ENCODE measurements around the gene ASIP. TPM values are rescaled to one million over a fixed set of nuclear protein-coding genes. Genes with fewer than 3 reads are reported as not detected.
"Not testable (repeated sequence)": the region's sequence is repeated elsewhere in the genome, so short reads cannot be mapped to it uniquely, and the experiment has no call there.

Gene ASIP
- total RNA-seq, 1 donor from 2014 or later, result not detected

GRCh38 chr20:34242879-34243278, 1.7 kb downstream of the ASIP start:
- DNase-seq (ENCODE audit: low spot score), result no peak

GRCh38 chr20:34243377-34243776, 2.2 kb downstream of the ASIP start:
- no peak for DNase-seq (ENCODE audit: low spot score)

- no peak for DNase-seq (ENCODE audit: low spot score)
These were observed 5.0 kb downstream of the ASIP start for GRCh38 chr20:34246126-34246626.

- DNase-seq (ENCODE audit: low spot score), result no peak
These were observed 8.1 kb downstream of the ASIP start for GRCh38 chr20:34249291-34249690.

- DNase-seq (ENCODE audit: low spot score), result no peak
These were observed 8.8 kb downstream of the ASIP start for GRCh38 chr20:34250005-34250404.

GRCh38 chr20:34251619-34252018, 10.4 kb downstream of the ASIP start:
- DNase-seq (ENCODE audit: low spot score), result no peak

GRCh38 chr20:34252431-34253086, 11.3 kb downstream of the ASIP start:
- not testable (repeated sequence) for DNase-seq (ENCODE audit: low spot score)

- DNase-seq (ENCODE audit: low spot score), result no peak
These were observed 13.8 kb downstream of the ASIP start for GRCh38 chr20:34254979-34255378.

- no peak for DNase-seq (ENCODE audit: low spot score)
These were observed 15.5 kb downstream of the ASIP start for GRCh38 chr20:34256629-34257124.

GRCh38 chr20:34260208-34260942, 19.2 kb downstream of the ASIP start:
- no peak for DNase-seq (ENCODE audit: low spot score)

GRCh38 chr20:34262488-34263288, 21.5 kb downstream of the ASIP start:
- no peak for DNase-seq (ENCODE audit: low spot score)

- DNase-seq (ENCODE audit: low spot score), result not testable (repeated sequence)
These were observed 22.2 kb downstream of the ASIP start for GRCh38 chr20:34263468-34263867.

GRCh38 chr20:34264141-34264540, 22.9 kb downstream of the ASIP start:
- no peak for DNase-seq (ENCODE audit: low spot score)

GRCh38 chr20:34268145-34268544, 26.9 kb downstream of the ASIP start:
- DNase-seq (ENCODE audit: low spot score), result no peak

GRCh38 chr20:34268851-34269636, 27.8 kb downstream of the ASIP start:
- peak; percentile 40 for DNase-seq (ENCODE audit: low spot score)

GRCh38 chr20:34269996-34270627, 28.9 kb downstream of the ASIP start:
- no peak for DNase-seq (ENCODE audit: low spot score)

GRCh38 chr20:34271956-34272355, 30.7 kb downstream of the ASIP start:
- DNase-seq (ENCODE audit: low spot score), result no peak

- no peak for DNase-seq (ENCODE audit: low spot score)
These were observed 33.5 kb downstream of the ASIP start for GRCh38 chr20:34274694-34275093.

GRCh38 chr20:34281177-34281576, 40.0 kb downstream of the ASIP start:
- no peak for DNase-seq (ENCODE audit: low spot score)

GRCh38 chr20:34282041-34282440, 40.8 kb downstream of the ASIP start:
- no peak for DNase-seq (ENCODE audit: low spot score)

GRCh38 chr20:34283844-34284243, 42.6 kb downstream of the ASIP start:
- no peak for DNase-seq (ENCODE audit: low spot score)
